GM12891 (cell line): ENCODE data around the gene HBG1.

Experiments used
- PAX5 ChIP-seq: IDR thresholded peaks from 2 replicates; pipeline ENCODE4 v1.6.1; 2011; ENCODE audit warnings: low read length, moderate library complexity, mild to moderate bottlenecking; ENCODE audit not compliant: insufficient read depth, severe bottlenecking
- POLR2A ChIP-seq: IDR thresholded peaks from 2 replicates; pipeline ENCODE4 v1.6.1; 2011; ENCODE audit warnings: low read depth, low read length, control low read depth
- POLR2AphosphoS5 ChIP-seq: IDR thresholded peaks from 2 replicates; pipeline ENCODE4 v1.6.1; 2011; ENCODE audit warnings: low read depth, low read length, control low read depth
- POU2F2 ChIP-seq: IDR thresholded peaks from 2 replicates; pipeline ENCODE4 v1.6.1; 2011; ENCODE audit warnings: low read depth, mild to moderate bottlenecking, control low read depth, low read length, moderate library complexity
- SPI1 ChIP-seq: IDR thresholded peaks from 2 replicates; pipeline ENCODE4 v1.6.1; 2011; ENCODE audit warnings: low read depth, low read length, control low read depth
- TAF1 ChIP-seq: IDR thresholded peaks from 2 replicates; pipeline ENCODE4 v1.6.1; 2011; ENCODE audit warnings: low read depth, low read length, control low read depth

- TF ChIP-seq POLR2A (no peak), TAF1 (no peak), PAX5 (no peak), SPI1 (no peak), POU2F2 (no peak), POLR2AphosphoS5 (no peak)
Observed at GRCh38 chr11:5242933-5243815, 6.5 kb downstream of the HBG1 start.
